Liver (tissue), 9 donors: ENCODE data around the gene C3orf49. TPM values are rescaled to one million over a fixed set of nuclear protein-coding genes. Genes with fewer than 3 reads are reported as not detected.

ENCODE experiments used
- DNase-seq: peaks from one replicate; pipeline ENCODE4 v3.0.0-alpha.2; 2017; ENCODE audit warnings: low spot score
- H3K27ac ChIP-seq, 2 donors: one replicate each; pipeline ENCODE4 v1.7.0; 2013; ENCODE audit warnings: inconsistent platforms in 2 of 2, low read length in 2 of 2, control low read depth in 1 of 2, low read depth in 1 of 2, mild to moderate bottlenecking in 1 of 2
- H3K27me3 ChIP-seq, 4 donors: one replicate each; pipeline versions ENCODE4 v1.6.1 to v1.7.0; 2013; ENCODE audit warnings: low read length in 3 of 4, inconsistent platforms in 1 of 4, mild to moderate bottlenecking in 1 of 4, moderate library complexity in 1 of 4; ENCODE audit not compliant: control insufficient read depth in 4 of 4, insufficient read depth in 4 of 4
- H3K36me3 ChIP-seq, 4 donors: one replicate each; pipeline versions ENCODE4 v1.6.1 to v1.7.0; 2013; ENCODE audit warnings: low read length in 3 of 4, mild to moderate bottlenecking in 3 of 4, low read depth in 1 of 4, moderate library complexity in 1 of 4; ENCODE audit not compliant: control insufficient read depth in 4 of 4, insufficient read depth in 3 of 4
- H3K4me1 ChIP-seq, 4 donors: one replicate each; pipeline versions ENCODE4 v1.6.1 to v1.7.0; 2013; ENCODE audit warnings: low read length in 3 of 4, mild to moderate bottlenecking in 3 of 4, moderate library complexity in 1 of 4; ENCODE audit not compliant: control insufficient read depth in 4 of 4, insufficient read depth in 4 of 4
- H3K4me3 ChIP-seq, 3 donors: one replicate each; pipeline versions ENCODE4 v1.6.1 to v1.7.0; 2013; ENCODE audit warnings: low read length in 3 of 3, control low read depth in 1 of 3, low read depth in 1 of 3, mild to moderate bottlenecking in 1 of 3
- H3K9ac ChIP-seq, 2 donors: one replicate each; pipeline ENCODE4 v1.7.0; 2013; ENCODE audit warnings: low read length in 2 of 2, mild to moderate bottlenecking in 2 of 2, moderate library complexity in 2 of 2, control low read depth in 1 of 2, low read depth in 1 of 2
- H3K9me3 ChIP-seq, 4 donors: one replicate each; pipeline versions ENCODE4 v1.6.1 to v1.7.0; 2013; ENCODE audit warnings: low read length in 3 of 4; ENCODE audit not compliant: control insufficient read depth in 4 of 4
- FOXA1 ChIP-seq: IDR thresholded peaks from 2 replicates; pipeline ENCODE4 v1.6.1; 2016; ENCODE audit warnings: antibody characterized with exemption
- GABPA ChIP-seq, 2 donors: IDR thresholded peaks in 1 of 2; conservative IDR thresholded peaks in 1 of 2; 2 replicates each; pipeline ENCODE4 v1.6.1; 2016; ENCODE audit warnings: antibody characterized with exemption in 2 of 2, mild to moderate bottlenecking in 1 of 2, moderate library complexity in 1 of 2
- HNF4A ChIP-seq, 2 donors: conservative IDR thresholded peaks; 2 replicates each; pipeline ENCODE4 v1.6.1; 2016; ENCODE audit warnings: antibody characterized with exemption in 2 of 2, mild to moderate bottlenecking in 2 of 2
- HNF4G ChIP-seq: IDR thresholded peaks from 2 replicates; pipeline ENCODE4 v1.6.1; 2016; ENCODE audit warnings: antibody characterized with exemption
- JUND ChIP-seq, 2 donors: IDR thresholded peaks; 2 replicates each; pipeline ENCODE4 v1.6.1; 2016; ENCODE audit warnings: antibody characterized with exemption in 2 of 2
- NR2F2 ChIP-seq: IDR thresholded peaks from 2 replicates; pipeline ENCODE4 v1.6.1; 2016; ENCODE audit warnings: antibody characterized with exemption
- RAD21 ChIP-seq, 2 donors: IDR thresholded peaks; 2 replicates each; pipeline ENCODE4 v1.6.1; 2016; ENCODE audit warnings: antibody characterized with exemption in 2 of 2, mild to moderate bottlenecking in 2 of 2
- REST ChIP-seq: IDR thresholded peaks from 2 replicates; pipeline ENCODE4 v1.6.1; 2016; ENCODE audit warnings: antibody characterized with exemption, mild to moderate bottlenecking
- RXRA ChIP-seq, 2 donors: IDR thresholded peaks; 2 replicates each; pipeline ENCODE4 v1.6.1; 2017 to 2018; ENCODE audit warnings: antibody characterized with exemption in 2 of 2, mild to moderate bottlenecking in 1 of 2
- SP1 ChIP-seq: IDR thresholded peaks from 2 replicates; pipeline ENCODE4 v1.6.1; 2018; ENCODE audit warnings: antibody characterized with exemption, mild to moderate bottlenecking
- YY1 ChIP-seq: IDR thresholded peaks from 2 replicates; pipeline ENCODE4 v1.6.1; 2016; ENCODE audit warnings: antibody characterized with exemption, mild to moderate bottlenecking
- ZBTB33 ChIP-seq: IDR thresholded peaks from 2 replicates; pipeline ENCODE4 v1.6.1; 2016; ENCODE audit warnings: antibody characterized with exemption
- WGBS: extraction: QIAGEN DNeasy Blood & Tissue Kit; methylation state at CpG from one replicate; pipeline ENCODE4 v1.1.7; 2013; 5-methylcytosine and 5-hydroxymethylcytosine counted together
- polyA plus RNA-seq, 2 donors: library from polyadenylated mRNA; stranded (reverse) in 1 of 2; unstranded in 1 of 2; fragments of 200-250 nt in 1 of 2; fragments of >200 nt in 1 of 2; fragmentation: Nextera tagmentation in 1 of 2; extraction: Ambion mirVana in 1 of 2; gene quantifications; one replicate each; pipeline versions ENCODE4 v1.2.1 to v1.2.3, GENCODE V29; 2013 to 2015
- total RNA-seq, 2 donors: library from RNA; depleted of rRNA; stranded (reverse); fragments of >200 nt; gene quantifications; one replicate each; pipeline ENCODE4 v1.2.3, GENCODE V29; 2014
- donor health status: healthy.
- donor health status: healthy.
- donor health status: healthy.
- donor health status: healthy.
- donor health status: healthy.

C3orf49 gene
- total and polyA plus RNA-seq, 4 donors, result 0.13 TPM; not detected in 3

GRCh38 chr3:63862804-63863149 lies 43.7 kb downstream of the C3orf49 start:
- Histone ChIP-seq H3K4me3 (peak overlapping the region; percentile 68 to 100 (median 72)), H3K9ac (peak overlapping the region; percentile 69 to 78), H3K36me3 (no peaks in the 10 kb centered on the region), H3K27ac (peak overlapping the region in 1 of 2 donors; percentile 94), H3K27me3 (no peaks in the 10 kb centered on the region), H3K4me1 (peaks cover 0 to 13% (median 11%) of the 10 kb centered on the region in 4 donors), H3K9me3 (no peaks in the 10 kb centered on the region)
- TF ChIP-seq REST (no peak), RXRA (IDR thresholded peaks at IDR 0.05) (no peak), YY1 (no peak), SP1 (no peak), JUND (IDR thresholded peaks at IDR 0.05) (no peak), HNF4G (no peak), ZBTB33 (no peak), NR2F2 (no peak), RAD21 (IDR thresholded peaks at IDR 0.05) (no peak), HNF4A (conservative IDR thresholded peaks at IDR 0.05) (no peak), FOXA1 (no peak), GABPA (IDR thresholded peaks at IDR 0.05 in 1 of 2, conservative IDR thresholded peaks at IDR 0.05 in 1 of 2) (no peak)
- WGBS, result 18% methylated on average over 5 of the region's 5 CpGs
- DNase-seq, result no peak

GRCh38 chr3:63863150-63864007 lies 44.3 kb downstream of the C3orf49 start, which contains the start of the genes ATXN7 and THOC7:
ATXN7 (plus strand) TSS chr3:63863867; CDS start chr3:63912599, 48,732 bp downstream.
THOC7 (minus strand) TSS chr3:63863805; CDS start chr3:63863790, 15 bp downstream.
- Histone ChIP-seq H3K27me3 (no peaks in the 10 kb centered on the region), H3K4me1 (peaks cover 0 to 13% (median 11%) of the 10 kb centered on the region in 4 donors), H3K9me3 (no peaks in the 10 kb centered on the region), H3K4me3 (peak within 1 kb of the TSS; percentile 69 to 100 (median 81)), H3K9ac (peak within 1 kb of the TSS; percentile 69 to 86), H3K36me3 (no peaks in the 10 kb centered on the region), H3K27ac (peak within 1 kb of the TSS; percentile 87 to 94)
- WGBS, result under 1% methylated on average over 96 of the region's 98 CpGs
- no peak for TF ChIP-seq ZBTB33
- peak; percentile 77 for DNase-seq
